GM19099 (cell line): Measurements from ENCODE around the gene MGAT5B.

Source experiments
- POLR2A ChIP-seq: IDR thresholded peaks from 3 replicates; pipeline ENCODE4 v1.6.1; 2011; ENCODE audit warnings: low read depth; ENCODE audit not compliant: insufficient read length; ENCODE audit errors: extremely low read depth

The MGAT5B gene, protein sequence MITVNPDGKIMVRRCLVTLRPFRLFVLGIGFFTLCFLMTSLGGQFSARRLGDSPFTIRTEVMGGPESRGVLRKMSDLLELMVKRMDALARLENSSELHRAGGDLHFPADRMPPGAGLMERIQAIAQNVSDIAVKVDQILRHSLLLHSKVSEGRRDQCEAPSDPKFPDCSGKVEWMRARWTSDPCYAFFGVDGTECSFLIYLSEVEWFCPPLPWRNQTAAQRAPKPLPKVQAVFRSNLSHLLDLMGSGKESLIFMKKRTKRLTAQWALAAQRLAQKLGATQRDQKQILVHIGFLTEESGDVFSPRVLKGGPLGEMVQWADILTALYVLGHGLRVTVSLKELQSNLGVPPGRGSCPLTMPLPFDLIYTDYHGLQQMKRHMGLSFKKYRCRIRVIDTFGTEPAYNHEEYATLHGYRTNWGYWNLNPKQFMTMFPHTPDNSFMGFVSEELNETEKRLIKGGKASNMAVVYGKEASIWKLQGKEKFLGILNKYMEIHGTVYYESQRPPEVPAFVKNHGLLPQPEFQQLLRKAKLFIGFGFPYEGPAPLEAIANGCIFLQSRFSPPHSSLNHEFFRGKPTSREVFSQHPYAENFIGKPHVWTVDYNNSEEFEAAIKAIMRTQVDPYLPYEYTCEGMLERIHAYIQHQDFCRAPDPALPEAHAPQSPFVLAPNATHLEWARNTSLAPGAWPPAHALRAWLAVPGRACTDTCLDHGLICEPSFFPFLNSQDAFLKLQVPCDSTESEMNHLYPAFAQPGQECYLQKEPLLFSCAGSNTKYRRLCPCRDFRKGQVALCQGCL

DNA sequence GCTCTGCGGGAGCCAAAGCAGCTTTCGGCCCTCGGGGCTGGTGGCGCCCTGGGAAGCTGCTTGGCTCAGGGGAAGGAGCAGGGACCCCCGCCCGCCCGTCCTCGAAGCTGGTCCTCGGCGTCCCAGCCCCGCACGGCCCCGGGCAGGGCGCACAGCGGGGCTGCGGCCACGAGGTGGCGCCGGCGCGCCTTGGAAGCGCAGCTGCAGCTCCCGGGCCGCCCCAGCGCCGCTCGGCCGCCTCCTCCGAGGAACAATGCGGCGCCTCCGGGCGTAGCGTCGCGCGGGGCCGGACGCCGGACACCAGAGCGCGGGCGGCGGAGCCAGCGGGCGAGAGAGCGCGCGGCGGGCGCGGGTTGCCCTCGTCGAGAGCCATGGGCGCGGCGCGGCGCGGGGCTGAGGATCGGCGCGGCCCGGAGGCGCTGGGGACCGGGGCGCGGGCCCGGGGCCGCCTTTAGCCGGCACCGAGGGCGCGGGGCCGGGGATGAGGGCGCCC is at the start of gene MGAT5B:
Gene MGAT5B (plus strand): TSS at position 229 of the 493 bp plus-strand sequence. CDS start 626 bp downstream, outside the sequence.
- no peak for TF ChIP-seq POLR2A

DNA sequence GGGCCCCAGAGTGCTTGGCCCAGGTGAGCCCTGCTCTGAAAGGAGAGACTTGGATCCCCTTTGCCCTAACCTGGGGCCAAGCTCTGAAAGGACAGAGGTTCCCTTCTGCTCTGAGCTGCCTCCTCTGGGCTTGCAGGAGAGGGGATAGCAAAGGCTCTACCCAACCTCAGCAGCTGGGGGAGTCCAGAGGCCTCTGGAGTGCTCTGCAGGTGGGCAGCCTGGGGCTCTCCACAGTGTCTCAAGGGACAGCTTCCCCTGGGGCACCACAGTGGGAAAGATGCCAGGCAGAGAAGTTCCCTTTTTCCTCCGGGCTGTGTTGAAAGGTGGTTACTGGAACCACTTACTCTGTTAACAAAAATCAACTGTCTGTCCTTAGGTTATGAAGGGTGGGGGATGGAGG is 48.2 kb upstream of the MGAT5B start:
- no peak for TF ChIP-seq POLR2A

DNA sequence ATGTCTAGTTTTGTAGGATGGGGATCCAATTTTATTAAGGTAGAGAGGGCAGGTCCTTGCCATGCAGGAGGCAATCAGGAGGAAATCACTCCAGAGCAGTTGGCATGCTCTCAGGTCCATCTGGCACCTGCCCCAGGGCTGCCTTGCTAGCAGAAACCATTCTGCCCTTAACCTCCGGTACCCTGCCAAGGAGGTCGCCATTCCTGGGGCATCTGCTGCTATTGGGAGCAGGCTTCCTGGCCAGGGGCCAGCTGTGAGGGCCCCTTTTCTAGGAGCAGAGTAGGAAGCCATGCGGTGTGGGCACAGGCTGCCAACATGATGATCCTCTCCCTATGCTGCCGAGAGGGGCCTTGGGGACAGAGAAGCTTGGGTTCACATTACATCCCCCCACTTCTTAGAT is 47.6 kb upstream of the MGAT5B start:
- no peak for TF ChIP-seq POLR2A

DNA sequence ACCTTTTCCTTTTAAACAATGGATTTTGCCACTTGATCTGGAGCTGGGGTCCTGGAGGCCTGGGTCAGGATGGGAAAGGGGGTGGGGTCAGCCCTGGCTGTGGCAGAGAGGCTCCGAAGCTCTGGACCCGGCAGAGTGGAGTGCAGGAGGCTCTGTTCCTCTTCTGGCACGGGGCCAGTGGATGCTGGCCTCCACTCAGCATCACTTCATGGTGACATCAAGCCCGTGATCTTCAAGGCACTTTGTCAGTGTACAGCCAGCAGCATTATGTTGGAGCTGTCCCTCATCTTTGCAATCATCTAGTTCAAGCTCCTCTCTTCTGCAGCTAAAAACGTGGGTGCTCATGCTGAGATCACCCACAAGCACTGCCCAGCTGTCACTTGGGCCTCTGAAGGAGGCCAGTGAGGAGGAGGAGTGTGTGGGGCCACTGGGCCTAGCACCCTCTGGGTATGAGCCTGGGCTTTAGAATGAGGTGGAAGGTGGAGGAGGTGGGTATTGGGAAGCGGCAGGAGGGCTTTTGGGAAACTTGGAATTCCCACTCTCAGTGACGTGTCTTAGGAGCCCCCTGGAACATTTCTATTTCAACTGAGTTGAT is 45.9 kb upstream of the MGAT5B start:
- no peak for TF ChIP-seq POLR2A

DNA sequence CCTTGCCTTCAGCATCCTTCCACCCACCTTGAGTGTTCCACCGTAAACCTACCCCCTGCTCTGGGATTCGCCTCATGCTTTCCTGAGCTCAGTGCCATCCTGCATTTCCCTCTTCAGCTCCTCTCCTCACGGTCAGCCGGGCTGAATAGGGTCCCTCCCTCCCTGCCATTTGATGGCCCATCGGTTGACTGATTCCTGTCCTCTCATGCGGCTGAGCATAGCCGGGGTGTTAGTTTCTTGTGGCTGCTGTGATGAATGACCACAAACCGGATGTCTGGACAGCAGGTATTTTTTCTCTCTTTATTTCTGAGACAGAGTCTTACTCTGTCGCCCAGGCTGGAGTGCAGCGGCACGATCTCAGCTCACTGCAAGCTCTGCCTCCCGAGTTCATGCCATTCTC is 44.1 kb upstream of the MGAT5B start:
- TF ChIP-seq POLR2A, result no peak

DNA sequence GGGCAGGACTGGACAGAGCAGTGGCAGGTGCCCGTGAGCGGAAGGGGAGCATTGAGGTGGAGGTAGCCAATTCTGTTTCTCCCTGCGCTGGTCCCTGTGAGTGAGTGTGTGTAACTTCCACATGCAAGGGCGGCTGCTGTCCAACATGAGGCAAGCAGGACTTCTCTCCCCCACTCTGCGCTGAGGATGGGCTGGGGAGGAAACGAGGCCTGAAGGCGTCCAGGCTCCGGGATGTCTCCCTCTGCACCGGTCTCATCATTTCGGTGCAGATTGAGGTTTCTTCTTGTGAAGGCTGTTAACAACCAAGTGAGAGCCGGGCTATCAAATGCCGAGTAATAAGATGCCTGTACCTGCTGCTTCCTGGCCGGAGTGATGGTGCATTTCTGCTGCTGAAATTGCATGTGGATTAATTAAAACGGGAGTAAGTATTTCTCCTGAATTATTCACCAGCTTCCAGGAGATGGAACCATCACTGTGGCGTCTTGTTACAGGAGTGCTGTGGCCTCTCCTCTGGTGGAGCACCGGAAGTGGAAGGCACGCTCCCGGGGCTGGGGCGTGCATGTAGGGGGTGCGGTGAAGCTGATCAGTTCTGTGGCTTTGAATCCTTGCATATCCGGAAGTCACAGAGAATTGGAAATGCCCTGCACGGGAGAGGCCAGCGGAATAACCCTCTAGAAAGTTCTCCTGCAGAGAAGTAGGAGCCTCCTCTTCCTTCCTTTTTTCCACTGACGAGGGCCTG is 41.7 kb upstream of the MGAT5B start:
- no peak for TF ChIP-seq POLR2A

DNA sequence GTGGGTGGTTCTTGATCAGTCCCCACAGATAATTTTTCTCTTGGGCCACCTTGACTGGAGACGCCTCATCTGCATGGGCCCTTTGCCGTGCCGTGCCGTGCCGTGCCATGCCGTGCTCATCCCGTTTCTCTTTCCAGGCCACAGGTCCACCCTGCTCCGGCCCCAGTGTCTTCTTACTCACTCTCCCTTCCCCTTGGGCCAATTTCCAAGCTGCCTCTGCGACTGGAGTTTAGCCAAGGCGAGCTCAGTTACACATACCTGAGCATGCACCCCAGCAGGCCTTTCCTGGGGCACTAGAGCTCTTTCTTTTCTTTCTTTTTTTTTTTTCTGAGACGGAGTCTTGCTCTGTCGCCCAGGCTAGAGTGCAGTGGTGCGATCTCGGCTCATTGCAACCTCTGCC is 40.5 kb upstream of the MGAT5B start:
- TF ChIP-seq POLR2A, result no peak

DNA sequence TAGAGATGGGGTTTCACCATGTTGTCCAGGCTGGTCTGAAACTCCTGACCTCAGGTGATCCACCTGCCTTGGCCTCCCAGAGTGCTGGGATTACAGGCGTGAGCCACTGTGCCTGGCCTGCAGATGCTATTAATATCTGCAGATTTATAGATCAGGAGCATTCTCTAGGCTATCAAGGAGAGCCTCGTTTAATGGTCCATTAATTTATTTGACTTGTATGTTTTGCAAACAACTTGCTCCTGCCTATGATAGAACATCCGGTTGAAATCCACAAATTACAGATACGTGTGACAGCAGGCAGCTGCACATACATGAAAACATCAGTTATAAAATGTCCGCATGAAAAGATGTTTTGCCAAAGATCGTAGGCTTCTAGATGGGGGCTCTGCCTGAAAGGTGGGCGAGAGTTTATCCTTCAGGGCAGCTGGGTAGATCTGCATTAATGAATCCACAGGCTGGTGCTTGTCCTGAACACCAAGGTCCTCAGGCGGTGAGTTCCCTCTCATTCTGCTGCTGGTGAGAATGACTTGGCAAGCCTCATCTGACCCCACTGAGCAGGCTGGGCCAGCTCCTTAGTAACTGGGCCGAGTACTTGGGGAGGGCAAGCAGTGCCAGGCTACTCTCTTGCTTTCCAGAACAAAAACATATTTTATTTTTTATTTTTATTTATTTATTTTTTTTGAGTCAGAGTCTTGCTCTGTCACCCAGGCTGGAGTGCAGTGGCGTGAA is 37.1 kb upstream of the MGAT5B start:
- TF ChIP-seq POLR2A, result no peak

DNA sequence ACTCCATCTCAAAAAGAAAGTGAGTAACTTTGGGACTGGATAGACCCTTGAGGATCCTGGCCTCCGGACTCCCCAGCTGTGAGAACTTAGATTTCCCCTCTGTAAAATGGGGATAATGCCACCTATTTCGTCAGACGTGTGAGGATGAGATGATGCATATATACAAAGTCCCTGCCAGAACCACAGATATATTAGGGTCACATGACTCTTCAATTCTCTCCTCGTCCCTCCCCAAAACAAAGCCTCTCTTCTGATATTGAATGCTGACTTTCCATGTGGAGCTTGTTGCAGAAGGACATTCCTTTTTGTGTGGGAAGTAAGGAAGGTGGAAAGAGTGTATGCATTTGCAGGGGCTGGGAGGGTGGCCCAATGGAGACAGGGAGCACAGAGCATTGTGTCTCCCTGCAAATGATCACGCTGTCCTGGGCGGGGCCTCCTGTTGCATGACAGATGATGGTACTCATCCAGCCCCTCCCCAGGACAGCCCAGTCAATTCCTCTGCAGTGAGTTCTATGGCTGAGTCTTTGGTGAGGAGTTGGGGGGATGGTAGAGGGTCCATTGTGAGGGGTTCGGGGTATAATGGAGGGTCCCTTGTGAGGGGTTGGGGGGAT is 35.1 kb upstream of the MGAT5B start:
- no peak for TF ChIP-seq POLR2A

DNA sequence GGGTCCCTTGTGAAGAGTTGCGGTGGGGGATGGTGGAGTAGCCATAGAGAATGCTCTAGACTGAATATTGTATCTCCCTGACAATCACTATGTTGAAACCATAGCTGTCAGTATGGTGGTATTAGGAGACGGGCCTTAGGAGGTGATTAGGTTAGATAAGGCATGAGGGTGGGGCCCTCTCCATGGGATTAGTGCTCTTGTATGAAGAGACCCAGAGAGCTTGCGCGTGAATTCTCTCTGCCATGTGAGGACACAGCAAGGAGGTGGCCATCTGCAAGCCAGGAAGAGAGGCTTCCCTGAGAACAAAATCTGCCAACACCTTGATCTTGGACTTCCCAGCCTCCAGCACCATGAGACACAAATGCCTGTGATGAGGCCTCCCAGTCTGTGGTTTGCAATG is 34.5 kb upstream of the MGAT5B start:
- TF ChIP-seq POLR2A, result no peak

DNA sequence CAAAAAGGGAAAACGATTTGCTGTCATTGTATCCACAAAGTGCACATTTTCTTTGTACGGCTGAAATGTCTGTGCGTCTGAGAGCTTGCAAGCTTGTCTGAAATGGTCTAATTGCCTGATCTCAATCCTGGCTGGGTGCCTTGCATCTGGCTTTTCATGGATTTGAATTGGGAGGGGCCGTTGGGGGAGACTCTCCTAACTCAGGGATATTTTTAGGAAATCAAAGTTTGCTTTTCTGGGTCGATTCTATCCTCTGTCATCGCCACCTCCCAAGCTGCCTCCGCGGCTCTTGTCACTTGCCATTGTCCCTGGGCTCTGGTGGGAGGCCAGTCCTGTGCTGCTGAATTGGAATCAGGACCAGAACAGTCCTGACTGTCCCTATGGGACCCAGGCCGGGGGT is 33.3 kb upstream of the MGAT5B start:
- TF ChIP-seq POLR2A, result no peak

DNA sequence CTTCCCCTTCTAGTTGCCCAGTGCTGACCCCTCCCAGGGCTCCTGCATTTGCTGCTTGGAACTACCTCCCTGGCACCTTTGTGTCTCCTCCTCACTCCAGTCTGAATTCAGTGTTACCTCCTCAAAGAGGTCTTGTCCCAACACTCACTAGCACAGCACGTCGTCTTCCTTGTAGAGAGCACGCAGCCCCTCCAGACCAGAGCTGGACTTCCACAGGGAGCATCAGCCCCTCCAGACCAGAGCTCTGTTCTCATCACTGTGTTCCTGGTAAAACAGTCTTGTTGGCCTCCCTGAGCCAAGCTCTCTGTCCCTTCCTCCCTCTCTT is 27.8 kb upstream of the MGAT5B start:
- TF ChIP-seq POLR2A, result no peak

DNA sequence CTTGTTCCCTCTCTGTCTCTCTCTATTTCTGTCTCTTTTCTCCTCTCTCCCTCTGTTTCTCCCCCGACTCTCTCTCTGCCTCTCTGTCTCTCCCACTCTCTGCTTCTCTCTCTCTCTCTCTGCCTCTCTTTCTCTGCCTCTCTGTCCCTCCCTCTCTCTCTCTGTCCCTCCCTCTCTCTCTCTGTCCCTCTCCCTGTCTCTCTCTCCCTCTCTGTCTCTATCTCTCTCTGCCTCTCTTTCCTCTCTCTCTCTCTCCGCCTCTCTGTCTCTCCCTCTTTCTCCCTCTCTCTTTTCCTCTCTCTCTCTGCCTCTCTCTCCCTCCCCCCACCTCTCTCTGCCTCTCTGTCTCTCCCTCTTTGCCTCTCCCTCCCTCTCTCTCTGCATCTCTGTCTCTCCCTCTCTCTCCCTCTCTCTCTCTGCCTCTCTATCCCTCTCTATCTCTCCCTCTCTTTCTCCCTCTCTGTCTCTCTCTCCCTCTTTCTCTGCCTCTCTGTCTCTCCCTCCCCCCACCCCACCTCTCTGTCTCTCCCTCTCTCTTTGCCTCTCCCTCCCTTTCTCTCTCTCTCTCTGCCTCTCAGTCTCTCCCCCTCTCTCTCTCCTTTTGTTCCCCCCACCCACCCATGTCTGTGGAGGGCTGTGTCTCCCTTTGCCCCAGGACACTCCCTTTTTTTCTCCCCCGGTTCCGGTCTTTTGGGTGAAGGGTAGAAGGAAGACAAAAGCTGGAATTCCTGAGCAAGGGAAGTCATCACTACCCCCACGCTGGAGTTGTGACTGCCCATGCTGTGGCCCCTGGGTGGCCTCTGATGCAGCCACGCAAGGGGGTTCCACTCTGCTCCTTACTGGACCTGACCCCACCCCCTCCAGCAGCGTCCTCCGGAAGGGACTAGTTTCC is 27.1 kb upstream of the MGAT5B start:
- TF ChIP-seq POLR2A, result no peak
